Ascending aorta (tissue), 2 donors: ENCODE measurements around the gene CMPK1. TPM values are rescaled to one million over a fixed set of nuclear protein-coding genes. Genes with fewer than 3 reads are reported as not detected.

ENCODE experiments used
- DNase-seq, 2 donors: peaks; one replicate each; pipeline ENCODE4 v3.0.0-alpha.2; 2019; ENCODE audit warnings: low spot score in 2 of 2
- H3K27ac ChIP-seq, 2 donors: fragments of 200-600 bp; sonication (generic); one replicate each; pipeline ENCODE4 v1.5.1; 2016 to 2017; ENCODE audit warnings: mild to moderate bottlenecking in 1 of 2
- H3K27me3 ChIP-seq: fragments of 200-600 bp; sonication (generic); one replicate; pipeline ENCODE4 v1.5.1; 2017
- H3K36me3 ChIP-seq, 2 donors: fragments of 200-600 bp; sonication (generic); one replicate each; pipeline ENCODE4 v1.5.1; 2016
- H3K4me1 ChIP-seq, 2 donors: fragments of 200-600 bp; sonication (generic); one replicate each; pipeline ENCODE4 v1.5.1; 2016 to 2017; ENCODE audit warnings: mild to moderate bottlenecking in 1 of 2
- H3K4me3 ChIP-seq, 2 donors: fragments of 200-600 bp; sonication (generic); one replicate each; pipeline ENCODE4 v1.5.1; 2016 to 2017; ENCODE audit warnings: mild to moderate bottlenecking in 1 of 2
- H3K9me3 ChIP-seq, 2 donors: fragments of 200-600 bp; sonication (generic); one replicate each; pipeline ENCODE4 v1.5.1; 2016
- CTCF ChIP-seq, 3 experiments: fragments of 200-600 bp in 2 of 3; fragments of 450-650 bp in 1 of 3; sonication (generic) in 2 of 3; IDR thresholded peaks; one replicate each; pipeline ENCODE4 v1.5.1; 2016 to 2019; ENCODE audit warnings: antibody characterized with exemption in 3 of 3, mild to moderate bottlenecking in 1 of 3, moderate library complexity in 1 of 3
- intact Hi-C: fragments of 100-400 bp; cut with DNase I; formaldehyde crosslinking; loops from one replicate; pipeline ENCODE4 v1.15.1; 2023
- total RNA-seq: library from RNA; depleted of rRNA; stranded (reverse); fragments of >200 nt; gene quantifications from one replicate; pipeline ENCODE4 v1.1.0, GENCODE V29; 2016

CMPK1 gene
- total RNA-seq, 1 donor from 2014 or later = 52.5 TPM

DNA sequence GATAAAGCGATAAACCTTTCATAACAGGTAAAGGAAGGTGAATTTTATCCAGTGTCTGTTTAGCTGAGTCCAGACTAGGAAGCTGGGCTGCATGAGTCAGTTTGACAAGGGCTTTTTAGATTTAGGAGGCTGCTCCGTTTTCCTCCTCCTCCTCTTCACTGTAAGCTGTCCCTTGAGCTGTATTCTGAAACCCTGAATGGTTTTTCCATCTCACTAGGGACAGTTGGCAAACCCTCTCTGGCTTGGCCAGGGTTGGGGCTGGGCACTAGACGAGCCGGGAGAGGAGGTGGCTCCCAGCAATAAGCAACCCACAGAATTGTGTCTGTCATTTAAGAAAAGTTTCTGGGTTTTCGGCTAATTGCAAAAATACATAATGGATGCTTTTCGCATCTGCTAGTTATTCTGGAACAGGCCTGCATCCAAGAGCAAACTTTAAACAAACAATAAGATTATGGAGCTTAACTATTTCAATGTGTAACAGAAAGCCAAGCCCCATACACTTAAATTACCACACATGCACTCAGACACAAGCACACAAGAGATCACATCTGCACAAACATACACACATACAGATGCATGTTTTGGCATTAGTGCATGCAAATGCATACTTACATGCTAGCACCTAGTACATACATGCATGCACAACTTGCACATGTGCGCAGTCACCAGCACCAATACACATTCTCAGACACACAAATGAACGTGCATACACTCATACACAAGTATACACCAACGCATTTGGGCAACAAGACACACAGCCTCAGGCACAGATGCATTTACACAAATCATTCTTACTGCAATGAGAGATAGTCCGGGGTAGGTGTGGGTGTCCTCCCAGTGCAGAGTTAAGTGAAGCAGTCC lies 54.7 kb downstream of the CMPK1 start:
- no peaks in the 10 kb centered on the region for H3K36me3 ChIP-seq
- TF ChIP-seq CTCF (IDR thresholded peaks at IDR 0.05) = no peak
- no peaks in the 10 kb centered on the region for H3K9me3 ChIP-seq
- no peak overlapping the region for H3K4me3 ChIP-seq
- no peak overlapping the region for H3K27ac ChIP-seq
- no peaks in the 10 kb centered on the region for H3K27me3 ChIP-seq
- intact Hi-C loops = loop anchor here (2.0 kb wide), 1 partner anchor 339 kb away; no protein-coding TSS in a partner anchor
- H3K4me1 ChIP-seq = no peaks in the 10 kb centered on the region
- no peak for DNase-seq

DNA sequence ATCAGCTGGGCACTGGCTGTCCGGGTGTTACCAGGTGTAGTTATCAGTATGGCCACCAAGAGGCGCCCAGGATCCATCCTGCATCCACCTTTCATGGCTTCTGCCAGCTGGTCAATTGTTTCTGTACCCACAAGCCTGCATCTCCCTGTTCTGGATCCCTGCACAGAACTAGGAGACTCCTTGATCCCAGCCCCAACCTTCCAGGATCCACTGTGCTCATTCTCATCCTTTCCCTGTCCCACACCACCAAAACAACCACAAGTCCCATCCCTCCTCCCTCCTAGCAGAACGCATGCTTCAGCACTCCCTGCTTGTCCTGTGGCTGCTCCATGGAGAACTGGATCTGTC lies 55.3 kb downstream of the CMPK1 start:
- H3K36me3 ChIP-seq = no peaks in the 10 kb centered on the region
- peak in 1 of 2 donors; percentile 74 for DNase-seq
- H3K4me1 ChIP-seq = no peaks in the 10 kb centered on the region
- no peak overlapping the region for H3K4me3 ChIP-seq
- TF ChIP-seq CTCF (IDR thresholded peaks at IDR 0.05) = peak; percentile 60 to 75 (median 62)
- no peak overlapping the region for H3K27ac ChIP-seq
- no peaks in the 10 kb centered on the region for H3K9me3 ChIP-seq
- intact Hi-C loops = loop anchor here (2.0 kb wide), 1 partner anchor 338 kb away; no protein-coding TSS in a partner anchor
- no peaks in the 10 kb centered on the region for H3K27me3 ChIP-seq

- no peak overlapping the region for H3K27ac ChIP-seq
- H3K36me3 ChIP-seq = no peaks in the 10 kb centered on the region
- H3K4me3 ChIP-seq = no peak overlapping the region
- intact Hi-C loops = loop anchor here (2.0 kb wide), 1 partner anchor 337 kb away; no protein-coding TSS in a partner anchor
- H3K4me1 ChIP-seq = no peaks in the 10 kb centered on the region
- no peaks in the 10 kb centered on the region for H3K9me3 ChIP-seq
- H3K27me3 ChIP-seq = no peaks in the 10 kb centered on the region
- no peak for TF ChIP-seq CTCF (IDR thresholded peaks at IDR 0.05)
- no peak for DNase-seq
These were observed 56.1 kb downstream of the CMPK1 start for GRCh38 chr1:47389731-47390130.

DNA sequence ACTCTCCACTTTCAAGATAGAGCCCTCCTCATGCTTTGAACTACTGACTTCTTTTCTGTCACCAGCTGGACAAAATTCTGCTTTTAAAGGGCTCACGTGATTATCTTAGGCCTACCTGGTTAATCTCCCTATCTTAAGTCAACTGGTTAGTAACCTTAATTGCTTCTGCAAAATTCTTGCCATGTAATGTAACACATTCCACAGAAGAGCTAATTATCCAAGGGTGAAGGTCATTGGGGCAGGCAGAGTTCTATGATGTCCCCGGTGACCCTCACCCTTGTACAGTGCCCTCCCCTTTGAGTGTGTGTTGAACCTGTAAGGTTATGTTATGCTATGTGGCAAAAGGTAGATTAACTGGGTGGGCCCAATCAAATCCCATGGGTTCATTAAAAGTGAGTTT lies 57.3 kb downstream of the CMPK1 start:
- no peak for DNase-seq
- intact Hi-C loops = no loop called here
- no peak for TF ChIP-seq CTCF (IDR thresholded peaks at IDR 0.05)
- Histone ChIP-seq H3K27me3 (no peaks in the 10 kb centered on the region), H3K4me3 (no peak overlapping the region), H3K27ac (no peak overlapping the region), H3K36me3 (no peaks in the 10 kb centered on the region), H3K9me3 (no peaks in the 10 kb centered on the region), H3K4me1 (no peaks in the 10 kb centered on the region)

GRCh38 chr1:47393141-47393540 lies 59.6 kb downstream of the CMPK1 start:
- no peak for TF ChIP-seq CTCF (IDR thresholded peaks at IDR 0.05)
- no peak overlapping the region for H3K27ac ChIP-seq
- no peaks in the 10 kb centered on the region for H3K9me3 ChIP-seq
- H3K4me3 ChIP-seq = no peak overlapping the region
- DNase-seq = peak in 1 of 2 donors; percentile 13
- intact Hi-C loops = no loop called here
- no peaks in the 10 kb centered on the region for H3K4me1 ChIP-seq
- no peaks in the 10 kb centered on the region for H3K36me3 ChIP-seq
- H3K27me3 ChIP-seq = no peaks in the 10 kb centered on the region
